Measurements from ENCODE around the gene IGFALS. TPM values are rescaled to one million over a fixed set of nuclear protein-coding genes. Genes with fewer than 3 reads are reported as not detected.
A peak's percentile ranks its signal among the peaks of the same experiment; 100 is the strongest.

IGFALS gene
- not detected for total RNA-seq

DNA sequence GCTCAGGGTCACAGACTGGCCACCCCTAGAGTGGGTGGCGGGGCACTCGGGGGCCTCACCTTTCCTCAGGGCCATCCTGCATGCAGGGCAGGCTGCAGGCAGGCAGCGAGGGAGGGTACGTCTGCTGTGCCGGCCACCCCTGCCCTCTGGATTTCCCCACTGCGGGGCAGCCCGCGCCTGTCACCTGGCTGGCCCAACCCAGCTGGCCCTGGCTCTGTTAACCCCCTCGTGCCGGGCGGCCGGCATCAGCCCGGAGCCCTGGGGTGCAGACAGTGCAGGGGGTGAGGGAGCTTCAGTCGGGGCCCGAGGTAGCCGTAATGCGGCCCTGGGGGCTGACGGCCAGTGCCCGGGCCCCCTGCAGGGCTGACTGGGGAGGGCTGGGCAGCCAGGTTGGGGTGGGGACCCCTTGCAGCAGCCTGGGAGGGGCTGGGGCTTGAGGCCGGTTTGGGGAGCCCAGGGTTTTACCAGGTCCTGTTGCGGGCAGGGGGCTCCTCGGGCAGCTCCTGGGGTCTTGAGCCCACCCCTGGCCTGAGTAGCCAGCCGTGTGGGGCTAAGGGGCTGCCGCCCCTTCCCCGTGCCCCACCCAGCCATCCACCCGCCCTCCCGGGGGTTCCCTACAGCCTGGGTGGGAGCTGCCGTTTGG lies at the start of gene IGFALS:
Gene IGFALS (minus strand): TSS at position 128 of the 643 bp plus-strand sequence. CDS start 53 bp downstream, at position 75.
- no peak within 1 kb of the TSS for H3K27ac Mint-ChIP-seq
- intact Hi-C loops (cut with DNase I, micrococcal nuclease) = no loop called here
- DNase-seq (no peak), ATAC-seq (no peak)
- no peak within 1 kb of the TSS for H3K4me3 Mint-ChIP-seq
- no peaks in the 10 kb centered on the region for H3K4me1 Mint-ChIP-seq
- POLR2A ChIA-PET = no interaction called here
- CTCF ChIA-PET = no interaction called here
- peaks cover 2% of the 10 kb centered on the region for H3K9me3 Mint-ChIP-seq (ENCODE audit: low read depth)
- H3K36me3 Mint-ChIP-seq (ENCODE audit: low read depth) = peaks cover 12% of the 10 kb centered on the region
- H3K27me3 Mint-ChIP-seq = no peaks in the 10 kb centered on the region

DNA sequence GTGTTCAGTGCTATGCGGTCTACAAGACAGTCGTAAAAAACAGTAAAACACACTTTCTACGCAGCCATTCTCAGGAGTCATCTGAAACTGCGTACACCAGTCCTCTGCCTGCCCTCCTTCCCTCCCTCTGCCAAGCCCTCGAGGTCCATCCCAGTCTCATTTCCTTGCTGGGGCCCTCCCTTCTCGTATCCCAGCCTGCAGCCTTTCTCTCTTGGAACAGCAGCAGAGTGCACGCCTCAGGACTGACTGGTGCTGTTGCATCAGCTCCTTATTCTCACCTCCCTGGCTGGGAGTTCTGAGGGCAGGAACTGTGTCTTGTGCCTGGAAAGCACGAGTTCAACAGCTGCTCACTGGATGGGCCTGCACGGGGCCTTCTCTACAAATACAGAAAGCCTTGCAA lies 46.0 kb upstream of the IGFALS start:
- DNase-seq = no peak
- ChIA-PET CTCF (no interaction called here), POLR2A (no interaction called here)
- Mint-ChIP-seq H3K4me3 (no peak overlapping the region), H3K4me1 (no peaks in the 10 kb centered on the region), H3K27me3 (no peaks in the 10 kb centered on the region), H3K27ac (no peak overlapping the region), H3K9me3 (ENCODE audit: low read depth) (no peaks in the 10 kb centered on the region), H3K36me3 (ENCODE audit: low read depth) (no peaks in the 10 kb centered on the region)
- intact Hi-C loops (cut with DNase I, micrococcal nuclease) = no loop called here
- ATAC-seq = no peak

DNA sequence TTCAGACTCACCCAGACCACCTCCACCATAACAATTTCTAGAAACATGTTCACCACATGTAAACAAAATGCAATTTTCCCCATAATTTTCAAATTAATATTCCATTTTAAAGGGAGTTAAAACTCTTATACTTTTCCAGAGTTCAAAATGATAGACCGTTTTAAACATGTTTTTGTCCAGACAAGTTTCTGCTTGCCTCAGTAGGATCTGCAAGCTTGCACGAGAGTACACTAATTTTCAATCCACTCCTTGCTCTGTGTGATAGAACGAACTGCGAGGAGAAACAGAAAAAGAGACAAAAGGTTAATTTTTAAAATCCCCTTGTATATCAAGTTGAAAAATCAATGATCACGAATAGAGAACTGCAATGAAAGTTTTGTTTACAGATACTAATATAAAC lies 40.6 kb upstream of the IGFALS start:
- Mint-ChIP-seq H3K9me3 (ENCODE audit: low read depth) (no peaks in the 10 kb centered on the region), H3K4me3 (no peak overlapping the region), H3K27ac (no peak overlapping the region), H3K4me1 (peaks cover 5% of the 10 kb centered on the region), H3K36me3 (ENCODE audit: low read depth) (peaks cover 2% of the 10 kb centered on the region), H3K27me3 (no peaks in the 10 kb centered on the region)
- intact Hi-C loops (cut with DNase I, micrococcal nuclease) = no loop called here
- ChIA-PET CTCF (interaction anchor here (0.6 to 0.7 kb wide), 3 partner anchors 91 to 1303 kb away, joined by 3 to 9 read pairs (median 4); no protein-coding TSS in a partner anchor), POLR2A (no interaction called here)
- ATAC-seq (no peak), DNase-seq (no peak)

DNA sequence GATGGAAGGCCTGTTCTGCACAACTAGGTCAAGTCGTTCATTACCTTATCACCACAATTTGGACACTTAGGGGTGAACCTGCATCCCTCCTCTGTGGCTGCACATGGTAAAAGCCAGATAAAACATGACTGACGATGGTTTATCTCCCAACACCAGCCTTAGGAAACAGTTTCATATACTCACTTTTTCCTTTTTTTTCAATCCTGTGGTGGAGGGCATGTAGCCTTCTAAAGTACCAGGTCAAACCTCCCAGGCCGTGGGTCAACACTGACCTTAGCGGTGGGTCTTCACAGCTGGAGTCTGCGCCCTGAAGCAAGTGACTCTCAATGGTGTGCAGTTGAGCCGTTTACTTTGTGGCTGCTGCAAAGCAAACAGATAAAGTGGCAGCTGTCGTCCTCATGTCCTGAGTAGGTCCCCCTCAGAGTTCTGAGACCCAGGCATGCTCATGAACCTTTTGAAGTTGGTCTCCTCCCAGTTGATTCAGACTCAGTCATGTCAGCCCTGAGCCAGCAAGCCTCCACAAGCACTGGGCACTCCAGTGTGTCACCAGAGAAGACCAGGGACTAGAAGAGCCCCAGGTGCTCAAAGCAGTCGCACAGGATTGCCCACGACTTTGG lies 39.4 kb upstream of the IGFALS start:
- Mint-ChIP-seq H3K36me3 (ENCODE audit: low read depth) (peaks cover 3% of the 10 kb centered on the region), H3K4me1 (peaks cover 14% of the 10 kb centered on the region), H3K27ac (no peak overlapping the region), H3K9me3 (ENCODE audit: low read depth) (no peaks in the 10 kb centered on the region), H3K27me3 (no peaks in the 10 kb centered on the region), H3K4me3 (no peak overlapping the region)
- ChIA-PET CTCF (interaction anchor here (0.6 to 0.7 kb wide), 2 partner anchors 308 to 839 kb away, joined by 3 read pairs; no protein-coding TSS in a partner anchor), POLR2A (no interaction called here)
- intact Hi-C loops (cut with DNase I, micrococcal nuclease) = no loop called here
- DNase-seq (no peak), ATAC-seq (peak; percentile 30)

DNA sequence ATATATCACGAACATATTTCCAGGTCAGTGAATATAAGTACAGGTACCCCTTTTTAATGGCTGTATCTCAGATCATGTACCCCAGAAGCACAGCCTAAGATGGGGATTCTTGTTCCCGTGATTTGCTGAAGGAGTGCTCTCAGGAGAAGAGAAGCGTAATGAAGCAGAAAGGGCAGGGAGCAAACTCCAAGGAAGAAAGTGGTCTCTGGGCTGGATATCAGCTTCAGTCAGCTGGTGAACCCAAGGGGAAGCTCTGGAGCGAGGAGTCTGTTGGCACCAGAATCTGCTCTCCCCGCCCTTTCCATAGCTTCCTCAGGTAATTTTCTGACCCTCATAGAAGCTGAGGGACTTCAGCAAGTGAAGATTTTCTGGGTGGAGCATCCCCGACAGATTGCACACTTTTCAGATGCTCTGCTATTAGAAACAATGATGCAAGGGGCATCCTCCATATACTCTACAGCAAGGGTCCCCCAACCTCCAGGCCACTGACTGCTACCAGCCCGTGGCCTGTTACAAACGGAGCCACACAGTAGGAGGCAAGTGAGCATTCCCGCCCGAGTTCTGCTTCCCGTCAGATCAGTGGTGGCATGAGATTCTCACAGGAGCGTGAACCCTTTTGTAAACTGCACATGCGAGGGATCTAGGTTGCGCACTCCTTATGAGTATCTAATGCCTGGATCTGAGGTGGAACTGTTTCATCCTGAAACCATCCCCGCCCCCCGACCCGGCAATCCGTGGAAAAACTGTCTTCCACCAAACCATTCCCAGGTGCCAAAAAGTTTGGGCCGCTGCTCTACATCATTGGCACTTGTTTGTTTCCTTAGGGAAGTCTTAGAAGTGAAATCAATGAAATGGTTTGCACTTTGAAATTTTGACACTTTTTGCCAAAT lies 37.9 kb upstream of the IGFALS start:
- Mint-ChIP-seq H3K27me3 (no peaks in the 10 kb centered on the region), H3K9me3 (ENCODE audit: low read depth) (no peaks in the 10 kb centered on the region), H3K4me3 (no peak overlapping the region), H3K4me1 (peaks cover 19% of the 10 kb centered on the region), H3K36me3 (ENCODE audit: low read depth) (peaks cover 5% of the 10 kb centered on the region), H3K27ac (no peak overlapping the region)
- ChIA-PET CTCF (interaction anchor here (1.3 kb wide), 1 partner anchor 10 kb away, joined by 3 read pairs; no protein-coding TSS in a partner anchor), POLR2A (no interaction called here)
- DNase-seq (no peak), ATAC-seq (no peak)
- intact Hi-C loops (cut with DNase I, micrococcal nuclease) = no loop called here

DNA sequence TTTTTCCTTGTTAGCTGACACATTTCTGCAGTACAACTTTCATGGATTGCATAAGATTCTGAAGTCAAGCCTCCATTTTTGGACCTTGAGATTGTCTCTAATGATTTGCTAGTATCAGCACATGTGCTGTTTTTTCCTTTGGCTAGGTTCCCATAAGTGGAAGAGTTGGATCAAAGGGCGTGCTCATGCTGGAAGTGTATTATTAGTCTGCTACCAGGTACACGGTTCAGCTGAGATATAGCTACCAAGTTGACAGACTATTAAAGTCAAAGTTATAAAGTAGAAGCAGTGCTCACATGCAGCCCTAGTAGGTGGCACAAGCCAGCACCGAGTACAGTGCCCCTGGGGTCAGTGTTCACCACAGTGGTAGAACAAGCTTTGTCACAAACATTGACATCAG lies 36.7 kb upstream of the IGFALS start:
- Mint-ChIP-seq H3K4me3 (no peak overlapping the region), H3K27ac (no peak overlapping the region), H3K4me1 (peaks cover 22% of the 10 kb centered on the region), H3K9me3 (ENCODE audit: low read depth) (no peaks in the 10 kb centered on the region), H3K27me3 (no peaks in the 10 kb centered on the region), H3K36me3 (ENCODE audit: low read depth) (peaks cover 5% of the 10 kb centered on the region)
- DNase-seq (no peak), ATAC-seq (no peak)
- ChIA-PET CTCF (interaction anchor here (1.3 kb wide), 1 partner anchor 11 kb away, joined by 3 read pairs; no protein-coding TSS in a partner anchor), POLR2A (no interaction called here)
- intact Hi-C loops (cut with DNase I, micrococcal nuclease) = no loop called here

DNA sequence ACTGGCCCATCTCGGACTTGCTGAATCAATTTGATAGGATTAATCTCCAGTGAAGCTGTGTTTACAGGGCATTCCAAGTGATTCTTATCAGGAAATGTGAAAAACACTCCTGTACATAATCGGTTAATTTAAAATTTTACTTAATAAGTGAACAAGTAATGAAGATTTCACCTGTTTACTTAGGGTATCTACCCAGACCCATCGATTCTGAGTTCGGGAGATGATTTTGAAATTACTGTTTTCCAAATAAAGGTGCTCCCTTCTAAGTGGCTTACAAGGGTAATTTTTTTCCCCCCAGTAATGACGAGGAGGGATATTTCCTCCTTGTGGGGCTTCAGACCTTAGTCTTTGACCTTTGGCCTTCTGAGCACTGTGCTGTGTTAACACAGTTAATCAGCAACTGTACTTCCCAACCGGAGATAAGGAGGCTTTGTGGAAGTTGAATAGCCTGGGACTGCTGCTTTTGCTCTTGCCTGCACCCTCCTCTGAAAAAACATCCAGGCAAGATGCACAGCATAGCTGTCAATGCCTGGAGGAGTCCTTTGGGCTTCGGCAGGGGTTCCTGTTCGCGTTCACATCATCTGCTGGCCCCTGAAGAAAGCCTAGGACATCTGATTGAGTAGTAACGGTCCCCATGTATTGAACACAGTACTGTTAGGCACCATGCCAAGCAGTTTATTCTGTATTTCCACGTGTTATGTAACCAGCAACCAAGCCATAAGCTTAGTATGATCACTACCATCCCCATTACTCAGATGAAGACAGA lies 35.3 kb upstream of the IGFALS start:
- DNase-seq (no peak), ATAC-seq (no peak)
- peaks cover 5% of the 10 kb centered on the region for H3K36me3 Mint-ChIP-seq (ENCODE audit: low read depth)
- H3K27me3 Mint-ChIP-seq = no peaks in the 10 kb centered on the region
- H3K4me1 Mint-ChIP-seq = peaks cover 27% of the 10 kb centered on the region
- intact Hi-C loops (cut with DNase I, micrococcal nuclease) = loop anchor here in 1 of 2 experiments (5.0 kb wide), 1 partner anchor 47 kb away; the partner anchor contains the start of genes NUBP2 and SPSB3
- H3K4me3 Mint-ChIP-seq = peak overlapping the region; percentile 91
- ChIA-PET CTCF (interaction anchor here (0.7 kb wide), 1 partner anchor 1756 kb away, joined by 3 read pairs; no protein-coding TSS in a partner anchor), POLR2A (no interaction called here)
- H3K9me3 Mint-ChIP-seq (ENCODE audit: low read depth) = no peaks in the 10 kb centered on the region
- H3K27ac Mint-ChIP-seq = no peak overlapping the region

DNA sequence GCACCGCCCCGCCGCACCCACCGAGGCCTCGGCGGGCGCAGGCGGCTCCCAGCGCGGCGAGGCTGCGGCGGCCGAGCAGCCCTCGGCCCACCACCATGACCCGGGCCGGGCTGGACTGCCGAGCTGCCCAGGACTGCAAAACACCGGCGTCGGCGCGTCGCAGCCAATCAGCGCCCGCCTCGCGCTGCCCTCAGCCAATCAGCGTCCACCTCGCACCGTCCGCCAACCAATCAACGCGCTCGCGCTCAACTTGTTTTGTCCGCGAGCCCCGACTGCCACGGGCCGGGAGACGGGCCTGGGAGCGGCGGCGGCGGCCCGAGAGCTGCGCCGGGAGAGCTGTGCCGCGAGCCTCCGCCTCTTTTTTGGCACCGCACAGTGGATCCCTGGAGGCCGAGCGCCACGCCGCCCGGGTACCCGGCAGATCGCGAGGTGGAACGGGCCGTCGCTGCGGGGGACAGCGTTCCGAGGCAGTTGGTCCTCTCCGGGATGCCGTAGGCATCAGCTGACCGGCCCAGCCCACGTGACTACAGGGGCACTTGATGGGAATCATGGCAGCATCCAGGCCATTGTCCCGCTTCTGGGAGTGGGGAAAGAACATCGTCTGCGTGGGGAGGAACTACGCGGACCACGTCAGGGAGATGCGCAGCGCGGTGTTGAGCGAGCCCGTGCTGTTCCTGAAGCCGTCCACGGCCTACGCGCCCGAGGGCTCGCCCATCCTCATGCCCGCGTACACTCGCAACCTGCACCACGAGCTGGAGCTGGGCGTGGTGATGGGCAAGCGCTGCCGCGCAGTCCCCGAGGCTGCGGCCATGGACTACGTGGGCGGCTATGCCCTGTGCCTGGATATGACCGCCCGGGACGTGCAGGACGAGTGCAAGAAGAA lies 33.4 kb upstream of the IGFALS start, which contains the start of the genes FAHD1 and HAGH:
Gene FAHD1 (plus strand): TSS at position 516 of the 883 bp plus-strand sequence. CDS start 33 bp downstream, at position 549.
Gene HAGH (minus strand): TSS at position 135 of the 883 bp plus-strand sequence. CDS start 38 bp downstream, at position 97.
- ATAC-seq (peak; percentile 90), DNase-seq (peak; percentile 93)
- Mint-ChIP-seq H3K4me3 (peak within 1 kb of the TSS; percentile 91), H3K27me3 (no peaks in the 10 kb centered on the region), H3K27ac (peak within 1 kb of the TSS; percentile 89), H3K36me3 (ENCODE audit: low read depth) (peaks cover 5% of the 10 kb centered on the region), H3K9me3 (ENCODE audit: low read depth) (no peaks in the 10 kb centered on the region), H3K4me1 (peaks cover 27% of the 10 kb centered on the region)
- intact Hi-C loops (cut with DNase I, micrococcal nuclease) = loop anchor here (1.0 to 5.0 kb wide), 17 partner anchors 45 to 926 kb away; partner anchors contain the start of genes NUBP2 (in 2 of the 2), SPSB3 (in 2 of the 2), CLCN7 (in 1 of the 2) and CRAMP1 (in 1 of the 2)
- ChIA-PET CTCF (interaction anchor here (0.6 to 1.0 kb wide), 3 partner anchors 9 to 70 kb away, joined by 3 read pairs; no protein-coding TSS in a partner anchor), POLR2A (interaction anchor here (0.6 to 1.4 kb wide), 4 partner anchors 44 to 328 kb away, joined by 3 to 6 read pairs (median 5); partner anchors contain the start of genes MSRB1, NUBP2 and SPSB3)

DNA sequence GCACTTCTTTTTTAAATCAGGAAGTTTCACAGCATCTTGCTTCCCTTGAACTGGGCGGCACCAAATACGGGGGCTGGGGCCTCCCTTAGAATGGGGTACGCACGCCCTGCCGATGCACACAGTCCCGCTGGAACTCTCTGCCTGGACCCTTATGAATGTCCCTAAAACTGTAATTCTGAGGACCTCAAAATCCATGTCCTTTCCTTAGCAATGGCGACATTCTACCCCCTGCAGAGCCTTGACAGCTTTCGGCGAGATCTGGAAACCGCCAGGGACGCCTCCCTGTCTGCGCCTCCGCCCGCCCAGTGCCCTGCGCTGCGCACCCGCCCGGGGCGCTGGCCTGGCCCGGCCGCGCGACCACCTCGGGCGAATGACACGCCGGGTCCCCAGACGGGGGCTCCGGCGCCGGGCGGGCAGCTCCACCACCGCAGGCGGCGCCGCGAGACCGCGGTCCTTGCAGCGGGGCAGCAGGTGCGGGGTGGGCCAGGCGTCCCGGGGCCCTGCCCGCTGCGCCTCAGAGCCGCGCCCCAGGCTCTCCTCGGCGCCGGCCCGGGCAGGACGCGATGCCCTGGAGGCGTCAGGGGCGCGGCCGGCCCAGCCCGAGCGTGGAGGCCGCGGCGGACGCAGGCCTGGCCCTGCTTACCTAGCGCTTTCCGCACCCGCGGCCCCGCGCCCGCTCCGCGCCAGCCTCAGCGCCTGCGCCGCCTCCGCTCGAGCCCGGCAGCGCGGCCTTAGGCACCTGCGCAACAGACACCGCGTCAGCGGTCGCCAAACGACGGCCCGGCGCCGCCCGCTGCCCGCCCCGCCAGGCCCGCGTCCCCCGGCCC lies 32.6 kb upstream of the IGFALS start:
- peak overlapping the region; percentile 72 for H3K27ac Mint-ChIP-seq
- H3K9me3 Mint-ChIP-seq (ENCODE audit: low read depth) = no peaks in the 10 kb centered on the region
- intact Hi-C loops (cut with DNase I, micrococcal nuclease) = loop anchor here (1.0 to 5.0 kb wide), 15 partner anchors 44 to 927 kb away; partner anchors contain the start of genes NUBP2 (in 2 of the 2), SPSB3 (in 2 of the 2), CLCN7 (in 1 of the 2) and JPT2 (in 1 of the 2)
- ChIA-PET CTCF (interaction anchor here (0.5 kb wide), 1 partner anchor 52 kb away, joined by 4 read pairs; no protein-coding TSS in a partner anchor), POLR2A (interaction anchor here (0.6 to 0.9 kb wide), 2 partner anchors 43 to 329 kb away, joined by 3 to 4 read pairs; partner anchors contain the start of genes NUBP2 and SPSB3)
- H3K4me3 Mint-ChIP-seq = peak overlapping the region; percentile 76
- peaks cover 27% of the 10 kb centered on the region for H3K4me1 Mint-ChIP-seq
- ATAC-seq (peak; percentile 75), DNase-seq (peak; percentile 81)
- H3K36me3 Mint-ChIP-seq (ENCODE audit: low read depth) = peaks cover 5% of the 10 kb centered on the region
- no peaks in the 10 kb centered on the region for H3K27me3 Mint-ChIP-seq
